SJCRH30 (cell line): Measurements from ENCODE around the gene SBNO2. TPM values are rescaled to one million over a fixed set of nuclear protein-coding genes. Genes with fewer than 3 reads are reported as not detected.

Source experiments
- DNase-seq, 2 experiments: peaks; one replicate each; pipeline ENCODE4 v3.0.0-alpha.2; 2015 to 2020
- H3K27ac ChIP-seq: fragments of 250-450 bp; sonication (Bioruptor Pico); 2 replicates; pipeline ENCODE4 v1.5.1; 2020; ENCODE audit warnings: mild to moderate bottlenecking, moderate library complexity
- H3K27me3 ChIP-seq: fragments of 250-450 bp; sonication (Bioruptor Pico); 2 replicates; pipeline ENCODE4 v1.5.1; 2020; ENCODE audit warnings: mild to moderate bottlenecking, moderate library complexity
- H3K36me3 ChIP-seq: fragments of 250-450 bp; sonication (Bioruptor Pico); 2 replicates; pipeline ENCODE4 v1.5.1; 2020; ENCODE audit warnings: mild to moderate bottlenecking, moderate library complexity
- H3K4me1 ChIP-seq: fragments of 250-450 bp; sonication (Bioruptor Pico); 2 replicates; pipeline ENCODE4 v1.5.1; 2020; ENCODE audit warnings: mild to moderate bottlenecking, moderate library complexity
- H3K4me3 ChIP-seq: fragments of 250-450 bp; sonication (Bioruptor Pico); 2 replicates; pipeline ENCODE4 v1.5.1; 2020; ENCODE audit warnings: mild to moderate bottlenecking, moderate library complexity
- H3K9me3 ChIP-seq: fragments of 250-450 bp; sonication (Bioruptor Pico); replicated peaks from 2 replicates; pipeline ENCODE4 v1.5.1; 2020; ENCODE audit warnings: mild to moderate bottlenecking, moderate library complexity
- total RNA-seq: library from RNA; depleted of rRNA; stranded (reverse); fragments of >200 nt; shearing (Covaris generic); gene quantifications from 2 replicates; pipeline ENCODE4 v1.2.3, GENCODE V29; 2014; rRNA removed

The SBNO2 gene, protein sequence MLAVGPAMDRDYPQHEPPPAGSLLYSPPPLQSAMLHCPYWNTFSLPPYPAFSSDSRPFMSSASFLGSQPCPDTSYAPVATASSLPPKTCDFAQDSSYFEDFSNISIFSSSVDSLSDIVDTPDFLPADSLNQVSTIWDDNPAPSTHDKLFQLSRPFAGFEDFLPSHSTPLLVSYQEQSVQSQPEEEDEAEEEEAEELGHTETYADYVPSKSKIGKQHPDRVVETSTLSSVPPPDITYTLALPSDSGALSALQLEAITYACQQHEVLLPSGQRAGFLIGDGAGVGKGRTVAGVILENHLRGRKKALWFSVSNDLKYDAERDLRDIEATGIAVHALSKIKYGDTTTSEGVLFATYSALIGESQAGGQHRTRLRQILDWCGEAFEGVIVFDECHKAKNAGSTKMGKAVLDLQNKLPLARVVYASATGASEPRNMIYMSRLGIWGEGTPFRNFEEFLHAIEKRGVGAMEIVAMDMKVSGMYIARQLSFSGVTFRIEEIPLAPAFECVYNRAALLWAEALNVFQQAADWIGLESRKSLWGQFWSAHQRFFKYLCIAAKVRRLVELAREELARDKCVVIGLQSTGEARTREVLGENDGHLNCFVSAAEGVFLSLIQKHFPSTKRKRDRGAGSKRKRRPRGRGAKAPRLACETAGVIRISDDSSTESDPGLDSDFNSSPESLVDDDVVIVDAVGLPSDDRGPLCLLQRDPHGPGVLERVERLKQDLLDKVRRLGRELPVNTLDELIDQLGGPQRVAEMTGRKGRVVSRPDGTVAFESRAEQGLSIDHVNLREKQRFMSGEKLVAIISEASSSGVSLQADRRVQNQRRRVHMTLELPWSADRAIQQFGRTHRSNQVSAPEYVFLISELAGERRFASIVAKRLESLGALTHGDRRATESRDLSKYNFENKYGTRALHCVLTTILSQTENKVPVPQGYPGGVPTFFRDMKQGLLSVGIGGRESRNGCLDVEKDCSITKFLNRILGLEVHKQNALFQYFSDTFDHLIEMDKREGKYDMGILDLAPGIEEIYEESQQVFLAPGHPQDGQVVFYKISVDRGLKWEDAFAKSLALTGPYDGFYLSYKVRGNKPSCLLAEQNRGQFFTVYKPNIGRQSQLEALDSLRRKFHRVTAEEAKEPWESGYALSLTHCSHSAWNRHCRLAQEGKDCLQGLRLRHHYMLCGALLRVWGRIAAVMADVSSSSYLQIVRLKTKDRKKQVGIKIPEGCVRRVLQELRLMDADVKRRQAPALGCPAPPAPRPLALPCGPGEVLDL (N-terminal part only)
- total RNA-seq = 15.0 and 17.1 TPM in 2 replicates

DNA sequence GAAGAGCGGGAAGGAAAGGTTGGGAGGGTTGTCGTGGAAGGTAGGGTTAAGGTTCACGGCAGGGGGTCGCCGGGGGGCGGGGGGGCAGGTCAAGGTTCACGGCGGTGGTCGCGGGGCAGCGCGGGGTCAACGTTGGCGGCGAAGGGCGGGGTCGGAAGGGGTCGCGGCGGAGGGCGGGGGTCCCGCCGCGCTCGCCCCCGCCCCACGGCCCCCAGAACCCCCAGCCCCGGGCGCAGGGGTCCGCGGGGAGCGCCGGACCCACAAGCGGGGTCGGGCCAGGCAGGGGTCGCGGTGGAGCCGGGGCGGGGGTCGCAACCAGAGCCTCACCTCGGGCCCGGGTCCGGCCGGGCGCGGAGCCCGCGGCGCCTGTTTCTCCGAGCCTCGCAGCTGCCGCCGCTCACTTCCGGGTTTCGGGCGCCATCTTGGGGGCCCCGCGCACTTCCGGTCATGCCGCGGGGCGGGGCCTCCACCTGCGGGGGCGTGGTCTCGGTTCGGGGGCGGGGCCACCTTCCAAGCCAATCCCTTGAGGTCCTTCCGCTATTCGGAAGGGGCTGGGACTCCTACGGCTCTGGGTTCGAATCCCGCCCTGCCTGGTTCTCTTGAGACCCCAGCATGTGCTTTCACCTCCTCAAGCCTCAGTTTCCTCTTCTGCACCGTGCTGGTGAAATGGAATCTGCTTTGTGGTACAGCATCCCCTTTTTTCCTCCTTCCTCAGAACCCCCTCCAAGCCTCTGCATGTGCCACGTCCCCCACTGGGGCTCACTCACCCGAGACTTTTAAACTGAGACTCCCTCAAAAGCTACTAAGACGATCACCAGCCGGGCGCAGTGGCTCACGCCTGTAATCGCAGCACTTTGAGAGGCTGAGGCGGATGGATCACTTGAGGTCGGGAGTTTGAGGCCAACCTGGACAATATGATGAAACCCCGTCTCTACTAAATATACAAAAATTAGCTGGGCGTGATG is at the start of gene SBNO2:
Gene SBNO2, minus strand, starts transcription at position 424 of the 965 bp plus-strand sequence. CDS start 19,992 bp downstream, outside the sequence.
- Histone ChIP-seq H3K4me3 (peak within 1 kb of the TSS; percentile 89), H3K9me3 (no peaks in the 10 kb centered on the region), H3K36me3 (peaks cover under 1% of the 10 kb centered on the region), H3K27ac (peak within 1 kb of the TSS; percentile 100), H3K4me1 (peaks cover 18% of the 10 kb centered on the region; the same call in 1 of the 2 replicates), H3K27me3 (no peaks in the 10 kb centered on the region; the same call in 1 of the 2 replicates)
- DNase-seq = peak; percentile 88 to 91

DNA sequence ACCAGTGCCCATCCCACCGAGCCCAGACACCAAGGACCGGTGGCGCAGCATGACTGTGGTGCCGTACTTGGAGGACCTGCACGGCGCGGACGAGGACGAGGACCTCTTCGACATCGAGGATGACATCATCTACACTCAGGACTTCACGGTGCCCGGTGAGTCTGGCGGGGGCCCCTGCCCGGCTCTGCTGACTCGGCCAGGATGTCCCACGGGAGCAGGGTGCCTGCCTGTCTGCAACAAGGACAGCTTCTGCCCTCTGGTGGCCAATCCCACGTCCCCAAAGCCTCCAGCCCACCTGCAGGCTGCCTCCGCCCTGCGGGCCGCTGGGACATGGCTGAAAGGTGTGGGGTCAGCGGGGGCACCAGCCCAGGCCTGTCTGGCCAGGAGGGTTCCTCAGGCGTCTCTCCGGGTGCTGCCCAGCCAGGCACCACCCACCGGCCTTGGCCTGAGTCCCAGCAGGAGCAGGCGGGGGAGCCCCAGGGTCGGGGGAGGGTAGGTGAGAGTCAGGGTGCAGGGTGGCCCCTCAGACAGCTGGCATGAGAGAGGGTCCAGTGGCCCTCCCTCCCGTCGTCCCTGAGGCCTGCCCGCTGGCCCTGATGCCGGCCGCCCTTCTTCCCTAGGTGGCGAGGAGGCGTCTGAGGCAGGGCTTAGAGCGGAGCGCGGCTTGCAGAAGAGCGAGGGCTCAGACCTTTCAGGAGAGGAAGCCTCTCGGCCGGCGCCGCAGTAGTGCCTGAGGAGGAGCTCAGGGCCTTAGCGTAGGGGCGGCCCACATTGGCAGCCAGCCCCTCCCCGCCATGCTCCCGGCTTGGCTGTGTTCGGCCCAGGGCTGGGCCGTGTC is 49.2 kb upstream of the SBNO2 start:
- H3K36me3 ChIP-seq = peaks cover 20% of the 10 kb centered on the region
- peak; percentile 55 to 67 for DNase-seq
- H3K9me3 ChIP-seq = no peaks in the 10 kb centered on the region
- no peaks in the 10 kb centered on the region for H3K4me1 ChIP-seq
- no peak overlapping the region for H3K27ac ChIP-seq
- H3K4me3 ChIP-seq = no peak overlapping the region
- H3K27me3 ChIP-seq = no peaks in the 10 kb centered on the region

DNA sequence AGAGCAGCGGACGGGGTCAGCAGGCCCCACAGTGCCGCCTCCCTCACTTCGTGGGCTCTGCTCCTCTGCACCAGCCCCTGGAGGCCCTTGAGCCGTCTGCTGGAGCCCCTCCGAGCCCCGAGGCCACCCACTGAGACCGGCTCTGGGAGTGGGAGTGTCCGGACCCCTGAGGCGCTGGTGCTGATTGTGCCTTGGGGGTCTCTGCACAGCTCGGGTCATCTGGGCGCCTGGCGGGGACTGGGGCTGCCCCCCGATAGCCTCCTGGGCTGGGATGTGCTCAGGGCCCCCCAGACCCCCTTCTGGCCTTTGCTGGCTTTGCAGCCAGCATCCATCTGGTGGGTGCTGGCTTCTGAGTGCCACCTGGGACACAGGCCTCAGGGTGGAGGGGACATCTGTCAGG is 48.3 kb upstream of the SBNO2 start:
- peaks cover 13% of the 10 kb centered on the region for H3K36me3 ChIP-seq
- H3K27ac ChIP-seq = no peak overlapping the region
- no peak for DNase-seq
- H3K27me3 ChIP-seq = no peaks in the 10 kb centered on the region
- H3K4me3 ChIP-seq = no peak overlapping the region
- H3K4me1 ChIP-seq = no peaks in the 10 kb centered on the region; the same call in 1 of the 2 replicates
- no peaks in the 10 kb centered on the region for H3K9me3 ChIP-seq

DNA sequence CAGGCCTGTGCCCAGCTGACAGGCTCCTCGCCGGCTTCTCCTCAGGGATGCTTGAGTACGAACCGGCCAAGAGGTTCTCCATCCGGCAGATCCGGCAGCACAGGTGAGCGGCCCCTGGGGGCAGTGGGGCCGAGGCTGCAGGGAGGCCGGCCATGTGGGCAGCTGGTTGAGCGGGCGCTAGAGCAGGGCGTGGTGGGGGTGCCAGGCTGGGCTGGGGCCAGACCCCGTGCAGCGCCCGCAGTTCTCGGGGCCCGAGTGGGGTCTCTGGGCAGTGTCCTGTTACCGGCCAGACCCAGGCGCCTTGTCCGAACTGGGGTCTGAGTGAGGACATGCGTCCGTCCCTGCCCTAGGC is 47.8 kb upstream of the SBNO2 start:
- DNase-seq = no peak
- no peaks in the 10 kb centered on the region for H3K9me3 ChIP-seq
- H3K4me1 ChIP-seq = peaks cover 3% of the 10 kb centered on the region; the same call in 1 of the 2 replicates
- H3K36me3 ChIP-seq = peaks cover 8% of the 10 kb centered on the region
- no peaks in the 10 kb centered on the region for H3K27me3 ChIP-seq
- no peak overlapping the region for H3K27ac ChIP-seq
- H3K4me3 ChIP-seq = no peak overlapping the region

DNA sequence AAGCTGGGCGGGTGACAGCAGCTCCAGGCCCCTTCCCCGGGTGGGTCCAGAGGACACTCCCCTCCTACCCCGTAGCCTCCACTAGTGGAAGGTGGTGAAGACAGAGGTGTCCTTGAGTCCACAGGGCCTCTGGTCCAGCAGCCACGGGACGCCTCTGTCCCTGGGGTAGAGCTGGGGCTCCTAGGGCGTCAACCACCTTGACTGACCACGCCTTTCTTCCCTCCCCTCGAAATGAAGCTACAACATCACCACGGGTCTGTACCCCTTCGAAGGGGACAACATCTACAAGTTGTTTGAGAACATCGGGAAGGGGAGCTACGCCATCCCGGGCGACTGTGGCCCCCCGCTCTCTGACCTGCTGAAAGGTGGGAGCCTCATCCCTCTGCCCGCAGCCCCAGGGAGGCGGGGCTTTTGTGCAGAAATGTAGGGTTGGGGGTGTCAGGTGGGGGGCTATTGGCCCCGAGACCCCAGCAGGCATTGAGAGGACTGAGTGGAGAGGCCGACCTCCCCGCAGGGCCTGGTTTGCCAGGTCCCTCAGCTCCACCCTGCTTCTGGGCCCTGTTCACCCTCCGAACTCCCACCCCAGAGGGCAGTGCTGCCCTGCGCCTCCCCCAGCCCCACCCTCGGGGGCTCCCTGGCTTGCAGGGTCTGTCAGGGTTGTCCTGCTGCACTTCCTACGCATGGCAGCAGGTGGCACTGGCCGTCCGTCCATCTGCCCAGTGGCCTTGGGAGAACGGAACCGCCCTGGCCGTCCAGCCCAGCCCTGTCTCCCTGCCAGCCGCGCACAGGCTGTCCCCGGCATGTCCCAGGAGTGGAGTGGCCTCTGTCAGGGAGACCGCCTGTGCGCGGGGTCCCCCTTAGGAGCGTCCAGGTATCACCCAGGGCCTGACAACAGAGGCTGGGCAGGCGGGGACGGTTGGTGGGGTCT is 47.2 kb upstream of the SBNO2 start:
- Histone ChIP-seq H3K4me1 (peaks cover 5% of the 10 kb centered on the region; the same call in 1 of the 2 replicates), H3K27me3 (no peaks in the 10 kb centered on the region), H3K36me3 (peaks cover 2% of the 10 kb centered on the region; the same call in 1 of the 2 replicates), H3K9me3 (no peaks in the 10 kb centered on the region), H3K27ac (no peak overlapping the region), H3K4me3 (no peak overlapping the region)
- DNase-seq = no peak

DNA sequence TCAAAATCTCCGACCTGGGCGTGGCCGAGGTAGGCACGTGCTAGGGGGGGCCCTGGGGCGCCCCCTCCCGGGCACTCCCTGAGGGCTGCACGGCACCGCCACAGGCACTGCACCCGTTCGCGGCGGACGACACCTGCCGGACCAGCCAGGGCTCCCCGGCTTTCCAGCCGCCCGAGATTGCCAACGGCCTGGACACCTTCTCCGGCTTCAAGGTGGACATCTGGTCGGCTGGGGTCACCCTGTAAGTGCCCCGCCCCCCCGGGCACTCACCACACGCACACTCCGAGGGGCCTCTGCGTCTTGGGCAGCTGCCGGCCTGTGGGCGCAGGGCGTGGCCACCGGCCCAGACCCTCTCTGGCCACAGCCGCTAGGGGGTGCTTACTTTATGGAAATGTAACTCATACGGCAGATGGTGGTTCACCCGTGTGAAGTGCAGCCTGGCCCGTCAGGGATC is 46.4 kb upstream of the SBNO2 start:
- Histone ChIP-seq H3K36me3 (no peaks in the 10 kb centered on the region; the same call in 1 of the 2 replicates), H3K9me3 (no peaks in the 10 kb centered on the region), H3K27me3 (no peaks in the 10 kb centered on the region), H3K4me1 (peaks cover 5% of the 10 kb centered on the region; the same call in 1 of the 2 replicates), H3K4me3 (no peak overlapping the region), H3K27ac (no peak overlapping the region)
- no peak for DNase-seq

DNA sequence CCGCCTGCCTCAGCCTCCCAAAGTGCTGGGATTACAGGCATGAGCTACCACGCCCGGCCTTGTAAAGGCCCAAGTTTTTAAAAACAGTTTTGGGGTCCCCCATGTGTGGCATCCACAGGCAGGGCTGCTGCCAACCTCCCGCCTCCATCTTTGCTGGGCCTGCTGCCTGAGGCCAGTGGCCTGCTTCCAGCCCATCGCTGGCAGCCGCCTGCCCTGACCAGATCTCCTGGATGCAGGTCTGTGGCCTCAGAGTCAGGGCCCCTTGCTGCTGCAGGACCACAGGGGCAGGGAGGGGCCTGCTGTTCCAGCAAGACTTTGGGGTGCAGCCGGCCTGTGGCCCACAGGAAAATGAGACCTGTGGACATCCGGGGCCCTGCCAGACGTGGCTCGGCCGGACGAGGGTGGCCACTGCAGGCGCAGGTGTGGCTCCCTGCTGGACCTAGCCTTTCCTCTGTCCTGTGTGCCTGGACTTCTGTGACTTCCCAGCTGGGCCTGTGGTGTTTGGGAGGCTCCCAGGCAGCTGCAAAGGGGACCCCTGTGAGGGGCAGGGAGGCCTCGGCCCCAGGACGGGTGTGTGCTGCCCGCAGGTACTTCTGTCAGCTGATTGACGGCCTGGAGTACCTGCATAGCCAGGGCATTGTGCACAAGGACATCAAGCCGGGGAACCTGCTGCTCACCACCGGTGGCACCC is 45.9 kb upstream of the SBNO2 start:
- Histone ChIP-seq H3K4me3 (no peak overlapping the region), H3K9me3 (no peaks in the 10 kb centered on the region), H3K27ac (no peak overlapping the region), H3K4me1 (peaks cover 5% of the 10 kb centered on the region; the same call in 1 of the 2 replicates), H3K36me3 (no peaks in the 10 kb centered on the region; the same call in 1 of the 2 replicates), H3K27me3 (no peaks in the 10 kb centered on the region)
- DNase-seq = no peak

DNA sequence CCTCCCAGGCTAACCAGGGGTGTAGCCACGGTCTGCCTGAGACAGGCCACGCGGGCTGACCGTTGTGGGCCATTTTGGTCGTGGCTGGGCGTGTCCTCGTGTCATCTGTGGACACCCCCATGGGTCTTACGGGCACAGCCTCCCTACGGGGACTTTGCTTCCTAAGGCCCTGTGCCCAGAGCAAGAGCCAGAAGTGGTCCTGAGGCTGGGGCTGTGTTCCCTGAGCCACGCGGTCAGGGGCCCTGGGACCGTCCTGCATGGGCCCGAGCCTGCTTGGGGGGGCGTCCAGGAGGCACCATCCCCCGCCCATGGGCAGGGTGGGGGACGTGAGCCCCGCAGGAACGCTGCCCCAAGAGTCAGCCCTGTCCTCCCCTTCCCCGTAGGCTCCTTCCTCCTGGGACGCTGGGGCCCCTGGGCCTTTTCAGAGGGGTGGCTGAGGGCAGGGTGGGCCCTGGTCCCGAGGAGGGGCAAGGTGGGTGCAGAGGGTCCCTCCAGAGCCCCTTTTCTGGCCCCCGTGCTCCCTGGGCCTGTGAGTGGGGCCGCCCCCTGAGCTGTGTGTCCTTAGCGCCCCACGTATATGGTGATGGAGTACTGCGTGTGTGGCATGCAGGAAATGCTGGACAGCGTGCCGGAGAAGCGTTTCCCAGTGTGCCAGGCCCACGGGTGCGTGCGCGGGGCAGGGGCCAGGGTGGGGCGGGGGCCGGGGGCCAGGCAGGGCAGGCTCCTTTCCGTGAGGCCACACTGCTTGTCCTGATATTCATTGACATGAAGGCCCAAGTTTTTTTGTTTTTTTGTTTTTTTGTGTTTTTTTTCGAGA is 44.9 kb upstream of the SBNO2 start:
- Histone ChIP-seq H3K27ac (no peak overlapping the region), H3K9me3 (no peaks in the 10 kb centered on the region), H3K4me1 (peaks cover 5% of the 10 kb centered on the region; the same call in 1 of the 2 replicates), H3K36me3 (no peaks in the 10 kb centered on the region; the same call in 1 of the 2 replicates), H3K4me3 (no peak overlapping the region), H3K27me3 (no peaks in the 10 kb centered on the region)
- DNase-seq = no peak

DNA sequence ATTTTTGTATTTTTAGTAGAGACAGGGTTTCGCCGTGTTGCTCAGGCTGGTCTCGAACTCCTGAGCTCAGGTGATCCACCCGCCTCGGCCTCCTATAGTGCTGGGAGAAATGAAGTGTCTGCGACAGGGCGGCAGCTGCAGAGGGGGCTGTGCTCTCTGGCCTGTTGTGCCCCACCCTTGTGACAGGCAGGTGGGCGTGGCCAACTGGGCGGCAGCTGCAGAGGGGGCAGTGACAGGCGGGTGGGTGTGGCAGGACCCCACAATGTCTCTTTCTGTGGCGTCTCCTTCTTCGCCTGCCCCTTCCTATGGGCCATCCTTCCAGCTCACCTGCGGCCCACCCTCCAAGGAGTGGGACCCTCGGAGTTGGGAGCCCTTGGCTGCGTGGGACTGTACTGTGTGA is 43.3 kb upstream of the SBNO2 start:
- Histone ChIP-seq H3K27ac (no peak overlapping the region), H3K27me3 (no peaks in the 10 kb centered on the region), H3K4me1 (peaks cover 5% of the 10 kb centered on the region; the same call in 1 of the 2 replicates), H3K9me3 (no peaks in the 10 kb centered on the region), H3K36me3 (0 out of 2 replicates have a peak, but pooled peaks cover 1% of the 10 kb centered on the region), H3K4me3 (no peak overlapping the region)
- peak; percentile 48 to 61 for DNase-seq

DNA sequence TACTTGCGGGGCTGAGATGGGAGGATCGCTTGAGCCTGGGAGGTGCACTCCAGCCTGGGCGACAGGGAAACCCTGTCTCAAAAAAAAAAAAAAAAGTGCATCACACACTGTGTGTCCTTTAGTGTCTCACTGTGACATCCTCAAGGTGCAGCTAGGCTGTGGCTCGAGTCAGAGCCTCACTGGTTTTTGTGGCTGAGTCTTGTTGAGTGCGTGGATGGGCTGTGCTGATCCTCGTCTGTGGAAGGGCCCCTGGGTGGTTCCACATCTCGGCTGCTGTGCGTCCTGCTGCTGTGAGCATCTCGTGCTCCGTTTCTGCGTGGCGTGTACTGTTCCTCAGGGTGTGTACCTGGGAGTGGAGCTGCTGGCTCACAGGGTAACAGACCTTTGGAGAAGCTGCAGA is 42.7 kb upstream of the SBNO2 start:
- H3K4me1 ChIP-seq = peaks cover 5% of the 10 kb centered on the region; the same call in 1 of the 2 replicates
- H3K4me3 ChIP-seq = no peak overlapping the region
- H3K27ac ChIP-seq = no peak overlapping the region
- no peak for DNase-seq
- no peaks in the 10 kb centered on the region for H3K27me3 ChIP-seq
- 0 out of 2 replicates have a peak, but pooled peaks cover 3% of the 10 kb centered on the region for H3K36me3 ChIP-seq
- no peaks in the 10 kb centered on the region for H3K9me3 ChIP-seq
